SK-N-SH treated with all-trans-retinoic acid at 6 μM for 48 hours (cell line): ENCODE data around the gene MYB.

Source experiments
- ATAC-seq: fragments of 200-7000 bp; cut with Tn5 transposase; 3 replicates; pipeline ENCODE4 v1.9.1; 2020; ENCODE audit warnings: mild to moderate bottlenecking, moderate library complexity
- ARNTL ChIP-seq: fragments of 450-650 bp; formaldehyde crosslinking; IDR thresholded peaks from 2 replicates; pipeline ENCODE4 v1.5.0; 2020; ENCODE audit warnings: low read depth, mild to moderate bottlenecking, moderate library complexity, borderline replicate concordance
- BACH2 ChIP-seq: fragments of 250-450 bp; sonication (Bioruptor Pico); IDR thresholded peaks from 2 replicates; pipeline ENCODE4 v1.9.0; 2021; ENCODE audit warnings: mild to moderate bottlenecking, borderline replicate concordance
- CSDC2 ChIP-seq: fragments of 250-450 bp; sonication (Bioruptor Pico); IDR thresholded peaks from 2 replicates; pipeline ENCODE4 v1.5.0; 2020; ENCODE audit warnings: mild to moderate bottlenecking, moderate library complexity
- ESRRG ChIP-seq: fragments of 250-450 bp; sonication (Bioruptor Pico); IDR thresholded peaks from 2 replicates; pipeline ENCODE4 v1.6.1; 2021; ENCODE audit warnings: mild to moderate bottlenecking
- GLIS3 ChIP-seq: fragments of 250-450 bp; sonication (Bioruptor Pico); IDR thresholded peaks from 2 replicates; pipeline ENCODE4 v1.5.0; 2020; ENCODE audit warnings: mild to moderate bottlenecking, moderate library complexity
- OSR1 ChIP-seq: fragments of 250-450 bp; sonication (Bioruptor Pico); IDR thresholded peaks from 2 replicates; pipeline ENCODE4 v1.8.0; 2022; ENCODE audit warnings: moderate library complexity, mild to moderate bottlenecking, inconsistent platforms
- PPARA ChIP-seq: fragments of 250-450 bp; sonication (Bioruptor Pico); IDR thresholded peaks from 2 replicates; pipeline ENCODE4 v1.5.0; 2020; ENCODE audit warnings: mild to moderate bottlenecking, borderline replicate concordance
- RARB ChIP-seq: fragments of 250-450 bp; sonication (Bioruptor Pico); IDR thresholded peaks from 2 replicates; pipeline ENCODE4 v1.8.0; 2021; ENCODE audit warnings: mild to moderate bottlenecking, moderate library complexity
- SNAI2 ChIP-seq: fragments of 250-450 bp; sonication (Bioruptor Pico); IDR thresholded peaks from 2 replicates; pipeline ENCODE4 v1.5.0; 2020; ENCODE audit warnings: mild to moderate bottlenecking, moderate library complexity
- TCF4 ChIP-seq: fragments of 250-450 bp; sonication (Bioruptor Pico); IDR thresholded peaks from 2 replicates; pipeline ENCODE4 v1.8.0; 2021; ENCODE audit warnings: mild to moderate bottlenecking, moderate library complexity, borderline replicate concordance
- TOX ChIP-seq: fragments of 250-450 bp; sonication (Bioruptor Pico); IDR thresholded peaks from 2 replicates; pipeline ENCODE4 v1.8.0; 2021; ENCODE audit warnings: mild to moderate bottlenecking, moderate library complexity, borderline replicate concordance
- ZFP3 ChIP-seq: fragments of 250-450 bp; sonication (Bioruptor Pico); IDR thresholded peaks from 2 replicates; pipeline ENCODE4 v1.5.0; 2020; ENCODE audit warnings: mild to moderate bottlenecking, moderate library complexity
- ZFP30 ChIP-seq: fragments of 450-650 bp; formaldehyde crosslinking; IDR thresholded peaks from 2 replicates; pipeline ENCODE4 v1.5.0; 2022; ENCODE audit warnings: mild to moderate bottlenecking, moderate library complexity
- ZNF70 ChIP-seq: fragments of 450-650 bp; formaldehyde crosslinking; IDR thresholded peaks from 2 replicates; pipeline ENCODE4 v1.5.0; 2020; ENCODE audit warnings: mild to moderate bottlenecking, moderate library complexity
- ZNF8 ChIP-seq: fragments of 450-650 bp; formaldehyde crosslinking; IDR thresholded peaks from 2 replicates; pipeline ENCODE4 v1.5.0; 2020; ENCODE audit warnings: mild to moderate bottlenecking, moderate library complexity
- TF ChIP-seq, protein P1 (sequence below): fragments of 250-450 bp; sonication (Bioruptor Pico); IDR thresholded peaks from 2 replicates; pipeline ENCODE4 v1.8.0; 2021; ENCODE audit warnings: low read depth, mild to moderate bottlenecking, moderate library complexity, borderline replicate concordance
- TF ChIP-seq, protein P2 (sequence below): fragments of 250-450 bp; sonication (Bioruptor Pico); IDR thresholded peaks from 2 replicates; pipeline ENCODE4 v1.5.0; 2020; ENCODE audit warnings: mild to moderate bottlenecking, moderate library complexity
- TF ChIP-seq, protein P3 (sequence below): fragments of 250-450 bp; sonication (Bioruptor Pico); IDR thresholded peaks from 2 replicates; pipeline ENCODE4 v1.8.0; 2020; ENCODE audit warnings: mild to moderate bottlenecking, moderate library complexity, borderline replicate concordance
- TF ChIP-seq, protein P4 (sequence below): fragments of 250-450 bp; sonication (Bioruptor Pico); IDR thresholded peaks from 2 replicates; pipeline ENCODE4 v1.5.1; 2020; ENCODE audit warnings: low read depth, mild to moderate bottlenecking, moderate library complexity

MYB gene

DNA sequence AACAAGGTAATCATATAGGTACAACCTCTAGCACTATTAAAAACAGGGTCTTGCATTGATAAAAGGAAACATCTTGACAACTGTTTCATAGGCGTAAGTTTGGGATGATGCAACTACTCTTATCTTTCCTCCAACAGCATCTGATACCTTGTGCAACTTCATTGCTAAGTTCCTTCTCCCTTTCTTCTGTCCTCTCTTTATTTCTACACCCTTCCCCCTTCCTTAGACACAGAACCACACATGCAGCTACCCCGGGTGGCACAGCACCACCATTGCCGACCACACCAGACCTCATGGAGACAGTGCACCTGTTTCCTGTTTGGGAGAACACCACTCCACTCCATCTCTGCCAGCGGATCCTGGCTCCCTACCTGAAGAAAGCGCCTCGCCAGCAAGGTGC, 14.4 kb downstream of the MYB start (continued):
- TF ChIP-seq, protein P1, sequence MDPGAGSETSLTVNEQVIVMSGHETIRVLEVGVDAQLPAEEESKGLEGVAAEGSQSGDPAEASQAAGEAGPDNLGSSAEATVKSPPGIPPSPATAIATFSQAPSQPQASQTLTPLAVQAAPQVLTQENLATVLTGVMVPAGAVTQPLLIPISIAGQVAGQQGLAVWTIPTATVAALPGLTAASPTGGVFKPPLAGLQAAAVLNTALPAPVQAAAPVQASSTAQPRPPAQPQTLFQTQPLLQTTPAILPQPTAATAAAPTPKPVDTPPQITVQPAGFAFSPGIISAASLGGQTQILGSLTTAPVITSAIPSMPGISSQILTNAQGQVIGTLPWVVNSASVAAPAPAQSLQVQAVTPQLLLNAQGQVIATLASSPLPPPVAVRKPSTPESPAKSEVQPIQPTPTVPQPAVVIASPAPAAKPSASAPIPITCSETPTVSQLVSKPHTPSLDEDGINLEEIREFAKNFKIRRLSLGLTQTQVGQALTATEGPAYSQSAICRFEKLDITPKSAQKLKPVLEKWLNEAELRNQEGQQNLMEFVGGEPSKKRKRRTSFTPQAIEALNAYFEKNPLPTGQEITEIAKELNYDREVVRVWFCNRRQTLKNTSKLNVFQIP, result no peak
- TF ChIP-seq ZFP30 (CRISPR knock-in tag) (no peak), RARB (CRISPR knock-in tag) (no peak), CSDC2 (CRISPR knock-in tag) (no peak)
- TF ChIP-seq, all 23 proteins: peak for 0

DNA sequence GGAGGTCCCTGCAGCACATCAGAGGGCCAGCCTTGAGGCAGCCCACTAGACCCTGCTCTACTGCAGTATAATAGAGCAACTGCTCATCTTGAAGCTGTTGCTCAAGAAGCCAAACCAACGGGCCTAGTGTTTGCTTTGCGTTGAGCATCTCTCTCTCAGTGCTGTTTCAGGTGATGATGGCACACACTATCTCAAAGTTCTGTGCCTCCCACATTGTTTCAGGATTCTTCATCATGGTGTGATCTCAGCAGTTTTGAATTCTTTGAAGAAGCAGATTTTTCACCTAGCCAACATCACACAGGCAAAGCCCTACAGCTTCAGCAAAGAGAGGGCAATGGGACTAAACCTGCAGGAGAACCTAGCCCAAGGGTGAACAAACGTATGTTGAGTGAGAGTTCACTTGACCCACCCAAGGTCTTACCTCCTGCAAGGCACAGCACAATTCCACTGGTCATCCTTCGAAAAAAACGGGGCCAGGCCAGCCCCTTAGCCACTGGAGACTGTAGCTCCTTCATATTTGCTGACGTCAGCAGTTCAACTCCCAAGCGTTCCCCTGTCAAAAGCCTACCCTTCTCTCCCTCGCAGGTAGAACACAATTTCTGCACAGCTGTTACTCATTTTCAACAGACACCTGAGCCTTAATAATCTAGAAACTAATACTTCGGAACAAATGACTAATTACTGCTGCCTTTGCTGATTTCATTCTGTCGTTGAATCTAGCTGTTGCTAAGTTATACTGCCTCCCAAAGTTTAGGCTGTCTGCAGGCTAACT, 15.8 kb downstream of the MYB start:
- no peak for TF ChIP-seq TCF4 (CRISPR knock-in tag)
- TF ChIP-seq RARB (CRISPR knock-in tag), result no peak
- no peak for TF ChIP-seq ZNF8
- TF ChIP-seq CSDC2 (CRISPR knock-in tag), result no peak
- no peak for TF ChIP-seq SNAI2
- TF ChIP-seq ZNF70 (CRISPR knock-in tag), result no peak
- TF ChIP-seq, protein P2, sequence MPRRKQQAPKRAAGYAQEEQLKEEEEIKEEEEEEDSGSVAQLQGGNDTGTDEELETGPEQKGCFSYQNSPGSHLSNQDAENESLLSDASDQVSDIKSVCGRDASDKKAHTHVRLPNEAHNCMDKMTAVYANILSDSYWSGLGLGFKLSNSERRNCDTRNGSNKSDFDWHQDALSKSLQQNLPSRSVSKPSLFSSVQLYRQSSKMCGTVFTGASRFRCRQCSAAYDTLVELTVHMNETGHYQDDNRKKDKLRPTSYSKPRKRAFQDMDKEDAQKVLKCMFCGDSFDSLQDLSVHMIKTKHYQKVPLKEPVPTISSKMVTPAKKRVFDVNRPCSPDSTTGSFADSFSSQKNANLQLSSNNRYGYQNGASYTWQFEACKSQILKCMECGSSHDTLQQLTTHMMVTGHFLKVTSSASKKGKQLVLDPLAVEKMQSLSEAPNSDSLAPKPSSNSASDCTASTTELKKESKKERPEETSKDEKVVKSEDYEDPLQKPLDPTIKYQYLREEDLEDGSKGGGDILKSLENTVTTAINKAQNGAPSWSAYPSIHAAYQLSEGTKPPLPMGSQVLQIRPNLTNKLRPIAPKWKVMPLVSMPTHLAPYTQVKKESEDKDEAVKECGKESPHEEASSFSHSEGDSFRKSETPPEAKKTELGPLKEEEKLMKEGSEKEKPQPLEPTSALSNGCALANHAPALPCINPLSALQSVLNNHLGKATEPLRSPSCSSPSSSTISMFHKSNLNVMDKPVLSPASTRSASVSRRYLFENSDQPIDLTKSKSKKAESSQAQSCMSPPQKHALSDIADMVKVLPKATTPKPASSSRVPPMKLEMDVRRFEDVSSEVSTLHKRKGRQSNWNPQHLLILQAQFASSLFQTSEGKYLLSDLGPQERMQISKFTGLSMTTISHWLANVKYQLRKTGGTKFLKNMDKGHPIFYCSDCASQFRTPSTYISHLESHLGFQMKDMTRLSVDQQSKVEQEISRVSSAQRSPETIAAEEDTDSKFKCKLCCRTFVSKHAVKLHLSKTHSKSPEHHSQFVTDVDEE (CRISPR knock-in tag), result no peak
- TF ChIP-seq BACH2, result no peak
- TF ChIP-seq, protein P3, sequence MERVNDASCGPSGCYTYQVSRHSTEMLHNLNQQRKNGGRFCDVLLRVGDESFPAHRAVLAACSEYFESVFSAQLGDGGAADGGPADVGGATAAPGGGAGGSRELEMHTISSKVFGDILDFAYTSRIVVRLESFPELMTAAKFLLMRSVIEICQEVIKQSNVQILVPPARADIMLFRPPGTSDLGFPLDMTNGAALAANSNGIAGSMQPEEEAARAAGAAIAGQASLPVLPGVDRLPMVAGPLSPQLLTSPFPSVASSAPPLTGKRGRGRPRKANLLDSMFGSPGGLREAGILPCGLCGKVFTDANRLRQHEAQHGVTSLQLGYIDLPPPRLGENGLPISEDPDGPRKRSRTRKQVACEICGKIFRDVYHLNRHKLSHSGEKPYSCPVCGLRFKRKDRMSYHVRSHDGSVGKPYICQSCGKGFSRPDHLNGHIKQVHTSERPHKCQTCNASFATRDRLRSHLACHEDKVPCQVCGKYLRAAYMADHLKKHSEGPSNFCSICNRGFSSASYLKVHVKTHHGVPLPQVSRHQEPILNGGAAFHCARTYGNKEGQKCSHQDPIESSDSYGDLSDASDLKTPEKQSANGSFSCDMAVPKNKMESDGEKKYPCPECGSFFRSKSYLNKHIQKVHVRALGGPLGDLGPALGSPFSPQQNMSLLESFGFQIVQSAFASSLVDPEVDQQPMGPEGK, result no peak
- TF ChIP-seq, protein P4, sequence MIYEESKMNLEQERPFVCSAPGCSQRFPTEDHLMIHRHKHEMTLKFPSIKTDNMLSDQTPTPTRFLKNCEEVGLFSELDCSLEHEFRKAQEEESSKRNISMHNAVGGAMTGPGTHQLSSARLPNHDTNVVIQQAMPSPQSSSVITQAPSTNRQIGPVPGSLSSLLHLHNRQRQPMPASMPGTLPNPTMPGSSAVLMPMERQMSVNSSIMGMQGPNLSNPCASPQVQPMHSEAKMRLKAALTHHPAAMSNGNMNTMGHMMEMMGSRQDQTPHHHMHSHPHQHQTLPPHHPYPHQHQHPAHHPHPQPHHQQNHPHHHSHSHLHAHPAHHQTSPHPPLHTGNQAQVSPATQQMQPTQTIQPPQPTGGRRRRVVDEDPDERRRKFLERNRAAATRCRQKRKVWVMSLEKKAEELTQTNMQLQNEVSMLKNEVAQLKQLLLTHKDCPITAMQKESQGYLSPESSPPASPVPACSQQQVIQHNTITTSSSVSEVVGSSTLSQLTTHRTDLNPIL, result no peak
- TF ChIP-seq, protein P1, result no peak
- TF ChIP-seq OSR1 (CRISPR knock-in tag), result no peak
- TF ChIP-seq TOX, result no peak
- TF ChIP-seq GLIS3 (CRISPR knock-in tag), result no peak
- no peak for TF ChIP-seq ESRRG
- no peak for TF ChIP-seq ARNTL (CRISPR knock-in tag)
- TF ChIP-seq ZFP30 (CRISPR knock-in tag), result no peak
- no peak for TF ChIP-seq PPARA
- ATAC-seq, result no peak

DNA sequence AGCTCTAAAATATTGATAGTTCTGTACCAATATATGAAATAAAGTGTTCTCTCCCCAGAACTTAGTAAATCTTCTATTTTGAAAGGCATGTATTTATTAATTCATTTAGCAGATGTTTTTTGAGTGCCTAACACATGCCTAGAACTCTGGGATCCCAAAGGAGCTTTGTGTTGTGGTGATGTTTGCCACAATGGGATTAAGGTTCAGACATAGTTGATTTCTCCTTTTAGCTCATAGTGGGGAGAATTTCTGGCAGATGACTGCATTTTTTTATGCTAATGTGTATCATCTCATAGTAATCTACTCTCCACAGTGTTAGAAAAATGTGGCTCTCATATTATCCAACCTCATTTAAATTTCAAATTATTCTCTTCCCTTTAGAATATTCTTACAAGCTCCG, 21.7 kb downstream of the MYB start:
- TF ChIP-seq ZNF8, result no peak
- no peak for TF ChIP-seq ZFP3
- no peak for TF ChIP-seq OSR1 (CRISPR knock-in tag)
- TF ChIP-seq, protein P3, result no peak
- TF ChIP-seq, protein P2 (CRISPR knock-in tag), result no peak
- TF ChIP-seq GLIS3 (CRISPR knock-in tag), result no peak
- TF ChIP-seq ESRRG, result no peak
- TF ChIP-seq RARB (CRISPR knock-in tag), result no peak
- TF ChIP-seq ZFP30 (CRISPR knock-in tag), result no peak
- TF ChIP-seq PPARA, result no peak
- no peak for ATAC-seq
